Activated CD8-positive, alpha-beta T cell treated with anti-CD3 and anti-CD28 coated beads for 36 hours (primary cell): ENCODE data around the gene NAXE. TPM values are rescaled to one million over a fixed set of nuclear protein-coding genes. Genes with fewer than 3 reads are reported as not detected.

Experiments
- ATAC-seq: fragments of 200-7000 bp; cut with Tn5 transposase; one replicate; pipeline ENCODE4 v1.10.0; 2021; ENCODE audit warnings: mild to moderate bottlenecking, moderate library complexity
- CTCF ChIA-PET: fragments of 350-600 bp; sonication (Branson Sonifier 250); formaldehyde crosslinking; loops from one replicate; lab custom pipeline; 2021; ENCODE audit warnings: antibody characterized with exemption; lab: Charles Lee
- POLR2A ChIA-PET: fragments of 350-600 bp; sonication (Branson Sonifier 250); formaldehyde crosslinking; loops from one replicate; lab custom pipeline; 2021; ENCODE audit warnings: antibody characterized with exemption; lab: Charles Lee
- DNase-seq: peaks from one replicate; pipeline ENCODE4 v3.0.0-alpha.2; 2020
- H3K27ac Mint-ChIP-seq: one replicate; pipeline ENCODE4 v1.8.0; 2021; ENCODE audit warnings: mild to moderate bottlenecking, mixed read lengths
- H3K27me3 Mint-ChIP-seq: one replicate; pipeline ENCODE4 v1.8.0; 2021; ENCODE audit warnings: mixed read lengths
- H3K36me3 Mint-ChIP-seq: one replicate; pipeline ENCODE4 v1.8.0; 2021; ENCODE audit warnings: low read depth, mixed read lengths
- H3K4me1 Mint-ChIP-seq: one replicate; pipeline ENCODE4 v1.8.0; 2021; ENCODE audit warnings: low read depth, mixed read lengths
- H3K4me3 Mint-ChIP-seq: one replicate; pipeline ENCODE4 v1.8.0; 2021; ENCODE audit warnings: mild to moderate bottlenecking, moderate library complexity, mixed read lengths
- H3K9me3 Mint-ChIP-seq: one replicate; pipeline ENCODE4 v1.8.0; 2021; ENCODE audit warnings: mixed read lengths
- CTCF ChIP-seq: fragments of 200-600 bp; IDR thresholded peaks from one replicate; pipeline ENCODE4 v1.8.0; 2022; ENCODE audit warnings: antibody characterized with exemption, mild to moderate bottlenecking
- intact Hi-C: fragments of 100-400 bp; cut with micrococcal nuclease; formaldehyde crosslinking; loops from one replicate; pipeline ENCODE4 v1.10.0; 2022
- total RNA-seq, 2 experiments: library from RNA; stranded (reverse); gene quantifications; one replicate each; pipeline ENCODE4 v1.2.3, GENCODE V29; 2021

NAXE gene
- total RNA-seq, 2 experiments from 2014 or later = 65.4 to 68.6 TPM

GRCh38 chr1:156642265-156643048, 50.9 kb downstream of the NAXE start:
- CTCF ChIA-PET = interaction anchor here (1.7 to 12.8 kb wide), 6 partner anchors 9 to 257 kb away, joined by 4 to 146 read pairs (median 26); no protein-coding TSS in a partner anchor
- no peak overlapping the region for H3K4me3 Mint-ChIP-seq
- H3K27ac Mint-ChIP-seq = no peak overlapping the region

GRCh38 chr1:156643049-156643777, 51.6 kb downstream of the NAXE start:
- ChIA-PET CTCF (interaction anchor here (0.7 to 12.8 kb wide), 11 partner anchors 8 to 258 kb away, joined by 3 to 146 read pairs (median 8); no protein-coding TSS in a partner anchor), POLR2A (interaction anchor here (0.9 to 1.7 kb wide), 3 partner anchors 9 to 19 kb away, joined by 3 to 9 read pairs (median 4); no protein-coding TSS in a partner anchor)

More at GRCh38 chr1:156642265-156643048, 50.9 kb downstream of the NAXE start:
- intact Hi-C loops = no loop called here
- TF ChIP-seq CTCF = no peak
- H3K36me3 Mint-ChIP-seq = no peaks in the 10 kb centered on the region
- POLR2A ChIA-PET = interaction anchor here (0.8 to 1.7 kb wide), 4 partner anchors 9 to 18 kb away, joined by 3 to 9 read pairs (median 4); no protein-coding TSS in a partner anchor
- peaks cover 79% of the 10 kb centered on the region for H3K27me3 Mint-ChIP-seq
- no peaks in the 10 kb centered on the region for H3K9me3 Mint-ChIP-seq
- DNase-seq = no peak
- no peak for ATAC-seq
- peaks cover 20% of the 10 kb centered on the region for H3K4me1 Mint-ChIP-seq

GRCh38 chr1:156643778-156644092, 52.2 kb downstream of the NAXE start:
- ChIA-PET CTCF (interaction anchor here (0.7 to 12.8 kb wide), 10 partner anchors 13 to 258 kb away, joined by 3 to 146 read pairs (median 10); no protein-coding TSS in a partner anchor), POLR2A (interaction anchor here (0.9 to 1.7 kb wide), 3 partner anchors 9 to 20 kb away, joined by 3 to 9 read pairs (median 4); no protein-coding TSS in a partner anchor)
- intact Hi-C loops = no loop called here
- ATAC-seq = peak; percentile 87
- peak; percentile 70 for DNase-seq
- Mint-ChIP-seq H3K27ac (no peak overlapping the region), H3K4me1 (peaks cover 20% of the 10 kb centered on the region), H3K36me3 (no peaks in the 10 kb centered on the region), H3K27me3 (peaks cover 77% of the 10 kb centered on the region), H3K9me3 (no peaks in the 10 kb centered on the region), H3K4me3 (no peak overlapping the region)
- no peak for TF ChIP-seq CTCF

More at GRCh38 chr1:156643049-156643777, 51.6 kb downstream of the NAXE start:
- Mint-ChIP-seq H3K27me3 (peaks cover 78% of the 10 kb centered on the region), H3K4me1 (peaks cover 20% of the 10 kb centered on the region), H3K27ac (no peak overlapping the region), H3K4me3 (no peak overlapping the region), H3K9me3 (no peaks in the 10 kb centered on the region), H3K36me3 (no peaks in the 10 kb centered on the region)
- ATAC-seq (no peak), DNase-seq (no peak)
- intact Hi-C loops = no loop called here
- TF ChIP-seq CTCF = no peak

Other genes starting within 250 kb of the NAXE start
- gene RHBG, start 222.6 kb upstream of the NAXE start, total RNA-seq = not detected
- gene MEF2D, start 91.0 kb upstream of the NAXE start, total RNA-seq = 10 to 100 TPM; 35.3 to 35.8 TPM
- 10 to 100 TPM; 14.4 to 14.9 TPM for gene IQGAP3, start 19.2 kb upstream of the NAXE start, total RNA-seq
- 10 to 100 TPM; 19.8 to 20.2 TPM for gene TTC24, start 12.1 kb upstream of the NAXE start, total RNA-seq
- 10 to 100 TPM; 50.7 to 51.0 TPM for gene GPATCH4, start 9.7 kb downstream of the NAXE start, total RNA-seq
- not detected for gene HAPLN2, start 27.6 kb downstream of the NAXE start, total RNA-seq
- not detected for gene BCAN, start 50.3 kb downstream of the NAXE start, total RNA-seq
- gene NES, start 85.6 kb downstream of the NAXE start, total RNA-seq = not detected
- under 1 TPM; 0.78 to 0.90 TPM for gene CRABP2, start 113.8 kb downstream of the NAXE start, total RNA-seq
- gene METTL25B, start 136.7 kb downstream of the NAXE start, total RNA-seq = 10 to 100 TPM; 32.3 to 32.5 TPM
- 10 to 100 TPM; 40.6 to 44.5 TPM for gene ISG20L2, start 137.0 kb downstream of the NAXE start, total RNA-seq
- gene MRPL24, start 149.3 kb downstream of the NAXE start, total RNA-seq = 10 to 100 TPM; 84.2 to 93.6 TPM
- 100 to 1,000 TPM; 232 to 235 TPM for gene HDGF, start 159.9 kb downstream of the NAXE start, total RNA-seq
- gene PRCC, start 175.8 kb downstream of the NAXE start, total RNA-seq = 10 to 100 TPM; 69.8 to 70.6 TPM
- 100 to 1,000 TPM; 297 to 315 TPM for gene SH2D2A, start 225.1 kb downstream of the NAXE start, total RNA-seq